Activated T-cell treated with anti-CD3 and anti-CD28 coated beads for 24 hours (primary cell): ENCODE measurements around the gene SIDT2.

Source experiments
- DNase-seq: peaks from one replicate; pipeline ENCODE4 v3.0.0-alpha.2; 2020; ENCODE audit warnings: low read depth

The SIDT2 gene

GRCh38 chr11:117222991-117223740 is 44.6 kb downstream of the SIDT2 start:
- DNase-seq, result no peak

DNA sequence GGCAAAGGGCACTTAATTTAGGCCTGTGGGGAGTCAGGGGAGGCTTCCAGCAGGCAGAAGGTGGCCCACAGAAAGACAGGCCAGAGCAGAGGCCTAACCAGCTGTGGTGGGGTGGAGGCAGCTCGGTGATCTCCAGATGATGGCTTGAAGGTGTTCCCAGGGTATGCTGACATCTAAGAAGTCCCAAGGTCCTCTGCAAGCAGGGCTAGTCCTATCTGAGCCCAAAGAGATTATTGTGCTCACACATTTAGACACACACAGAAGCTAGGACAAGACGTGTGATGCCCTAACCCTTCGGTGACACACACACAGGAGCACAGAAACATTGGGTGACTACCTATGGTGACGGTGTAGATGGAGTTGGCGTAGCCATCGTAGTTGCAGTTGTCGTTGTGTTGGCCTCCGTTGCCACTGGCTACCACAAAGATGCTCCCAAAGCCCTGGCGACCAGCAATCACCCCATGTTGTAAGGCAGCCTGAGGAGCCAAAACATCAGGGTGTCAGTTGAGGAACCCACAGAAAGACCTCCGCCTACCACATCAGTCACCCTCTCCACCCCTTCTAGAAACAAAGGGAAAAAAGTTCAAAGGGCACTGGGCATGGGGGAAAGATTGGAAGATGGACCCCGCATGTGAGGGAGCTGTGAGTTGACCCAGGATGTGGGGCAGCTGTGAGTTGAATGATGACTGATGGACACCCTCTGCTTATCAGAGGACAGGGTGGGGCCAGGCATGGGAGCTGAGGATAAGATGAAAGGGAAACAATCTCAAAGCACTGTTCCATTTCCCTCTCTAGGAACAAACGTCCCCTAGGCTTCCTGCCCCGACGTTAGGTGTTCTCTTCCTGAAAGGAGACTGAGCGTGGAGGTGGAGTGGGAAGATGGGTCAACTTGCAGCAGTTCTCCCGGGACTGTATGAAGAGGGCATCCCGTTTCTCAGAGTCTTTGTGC is 45.5 kb downstream of the SIDT2 start:
- DNase-seq, result no peak

DNA sequence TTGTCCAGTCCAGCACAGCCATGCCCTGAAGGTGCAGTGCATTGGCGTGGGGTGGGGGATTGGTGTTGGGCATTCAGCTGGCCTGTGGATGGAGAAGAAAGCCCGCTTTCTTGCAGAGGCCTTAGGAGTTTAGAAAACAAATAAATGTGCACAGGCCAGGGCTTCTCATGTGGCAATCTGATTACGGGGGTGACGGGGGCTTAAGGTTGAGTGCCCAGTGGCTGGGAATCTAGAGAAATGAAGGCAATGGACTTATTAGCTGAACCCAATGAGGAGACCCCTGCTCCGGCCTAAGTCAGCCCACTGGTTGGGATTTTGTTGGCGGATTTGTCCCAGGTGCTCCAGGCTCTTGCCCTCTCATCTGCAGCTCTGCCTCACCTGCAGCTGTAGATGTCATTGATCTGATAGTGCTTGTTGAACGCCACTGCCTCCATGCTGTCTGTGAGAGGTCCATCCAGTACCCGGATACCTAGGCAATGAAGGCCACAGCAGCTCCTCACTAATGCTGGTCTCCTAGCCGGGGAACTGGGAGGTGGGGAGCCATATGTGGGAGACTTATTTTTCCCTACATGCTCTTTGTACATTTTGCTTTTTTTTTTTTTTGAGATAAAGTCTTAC is 47.1 kb downstream of the SIDT2 start:
- DNase-seq, result no peak

- no peak for DNase-seq
These were observed 48.1 kb downstream of the SIDT2 start for GRCh38 chr11:117226388-117227385.

GRCh38 chr11:117228091-117228490 is 49.5 kb downstream of the SIDT2 start:
- no peak for DNase-seq

DNA sequence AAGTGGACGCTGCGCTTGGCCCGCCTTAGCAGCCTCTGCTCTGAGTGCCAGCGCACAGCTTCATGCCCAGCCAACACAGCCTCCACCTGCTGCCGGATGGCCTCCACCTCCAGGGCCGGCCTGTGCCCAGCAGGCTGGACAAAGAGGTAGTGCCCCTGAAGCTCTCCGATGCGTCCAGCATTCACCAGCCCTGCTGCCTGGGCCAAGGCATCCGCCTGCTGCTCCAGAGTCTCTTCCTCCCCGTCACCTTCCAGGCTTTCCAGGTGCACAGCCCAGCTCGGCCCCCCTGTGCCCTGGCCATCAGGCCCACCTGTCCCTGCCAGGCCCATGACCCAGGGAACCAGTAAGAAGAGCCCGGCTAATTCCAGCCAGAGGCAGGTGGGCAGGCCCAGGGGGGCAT is 50.9 kb downstream of the SIDT2 start:
- no peak for DNase-seq

- DNase-seq, result no peak
These were observed 51.4 kb downstream of the SIDT2 start for GRCh38 chr11:117229931-117230285.

DNA sequence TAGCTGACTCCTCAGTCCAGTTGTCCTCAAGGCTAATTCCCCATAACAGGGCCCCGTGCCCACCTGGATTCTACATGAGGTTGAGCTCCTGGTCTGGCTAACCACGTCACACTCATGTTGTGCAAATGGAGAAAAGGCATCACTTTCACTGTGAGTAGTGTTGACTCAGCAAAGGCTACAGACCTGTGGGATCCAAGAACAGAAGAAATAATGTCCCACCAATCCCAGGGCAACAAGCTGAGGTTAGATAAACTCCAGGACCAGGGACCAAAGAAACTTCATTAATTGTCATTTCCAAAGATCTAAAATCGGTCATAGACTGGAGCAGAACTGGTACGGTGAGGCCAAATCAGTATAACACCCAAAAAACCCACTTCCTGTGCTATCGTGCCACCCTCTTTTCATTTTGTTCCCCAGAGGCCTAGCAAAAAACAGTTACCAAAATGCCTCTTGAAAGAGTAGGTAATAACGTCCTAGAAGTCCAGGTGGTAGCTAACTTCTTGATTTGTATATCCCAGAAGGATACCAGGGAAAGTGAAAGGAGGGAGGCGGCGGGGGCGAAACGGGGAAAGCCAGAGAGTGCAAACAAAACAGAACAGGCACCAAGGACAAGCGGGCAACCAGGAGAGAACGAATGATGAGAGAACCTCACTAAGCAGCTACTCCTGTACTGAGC is 51.9 kb downstream of the SIDT2 start:
- peak; percentile 56 for DNase-seq

- DNase-seq, result no peak
These were observed 52.7 kb downstream of the SIDT2 start for GRCh38 chr11:117230999-117231841.

- DNase-seq, result no peak
These were observed 53.2 kb downstream of the SIDT2 start, which contains the start of gene PCSK7 for GRCh38 chr11:117231842-117232091. TSS of gene PCSK7 (minus strand) at chr11:117232073. CDS start at chr11:117229844, 2,229 bp downstream.

DNA sequence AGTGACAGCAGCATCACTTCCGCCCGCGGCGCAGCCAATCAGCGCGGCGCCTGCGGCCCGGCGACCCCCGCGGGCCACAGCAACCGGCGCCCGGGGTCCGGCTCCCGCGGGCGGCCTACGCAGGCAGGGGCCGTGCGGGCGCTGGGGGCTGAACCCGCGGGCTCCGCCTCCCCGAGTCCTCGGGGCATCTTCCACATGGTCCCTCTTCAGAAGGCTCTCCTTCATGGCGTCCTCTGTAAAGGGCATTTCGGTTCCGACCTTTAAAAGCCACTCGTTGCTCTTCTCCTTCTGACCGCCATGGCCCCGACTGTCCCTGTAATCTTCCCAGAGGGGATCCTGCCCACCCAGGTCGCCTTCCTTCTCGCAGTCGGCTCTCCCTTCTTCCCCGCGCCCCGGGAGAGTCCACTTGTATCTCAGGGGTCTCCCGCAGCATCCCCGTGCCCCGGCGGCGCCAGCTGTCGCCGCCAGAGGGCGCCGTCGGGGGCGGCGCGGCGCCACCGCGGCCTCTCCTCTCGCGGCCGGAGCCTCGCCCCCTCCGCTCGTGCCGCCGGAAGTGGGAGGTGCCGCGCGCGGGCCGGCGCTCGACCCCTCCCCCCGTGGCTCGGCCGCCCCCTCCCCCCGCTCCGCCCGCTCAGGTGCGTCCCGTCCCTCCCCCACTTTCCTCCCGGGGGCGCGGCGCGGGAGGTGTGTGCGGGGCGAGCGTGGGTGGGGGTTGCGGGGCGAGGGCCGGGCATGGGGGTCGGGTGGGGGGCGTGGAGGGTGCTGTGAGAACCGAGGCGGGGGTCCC is 53.7 kb downstream of the SIDT2 start, which contains the start of gene RNF214:
RNF214 (plus strand) TSS at position 580 of the 787 bp plus-strand sequence. CDS start 1,602 bp downstream, outside the sequence.
- DNase-seq, result peak; percentile 70

DNA sequence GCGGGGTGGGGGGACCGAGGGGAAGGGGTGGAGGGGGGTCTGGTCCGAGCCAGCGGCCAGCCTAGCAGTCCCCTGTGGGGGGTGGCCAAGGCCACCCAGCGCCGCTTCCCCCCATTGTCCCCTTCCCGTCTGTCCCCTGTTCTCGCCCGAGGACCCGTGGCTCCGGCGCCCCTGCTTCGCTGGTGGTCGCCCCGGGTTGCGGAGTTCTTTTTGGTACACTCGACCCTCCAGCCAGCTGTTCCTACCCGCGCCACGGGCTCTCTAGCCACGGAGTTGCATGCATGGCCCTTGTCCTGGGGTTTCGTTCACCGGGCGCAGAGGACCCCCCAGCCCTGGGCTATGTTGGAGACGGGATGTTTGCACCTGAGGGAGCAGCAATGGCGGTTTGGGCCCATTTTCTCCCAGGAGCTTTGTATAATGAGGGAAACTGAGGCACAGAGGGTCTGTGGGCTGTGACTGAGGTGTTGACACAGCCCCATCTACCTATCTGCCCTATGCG is 54.4 kb downstream of the SIDT2 start:
- DNase-seq, result no peak

- DNase-seq, result no peak
These were observed 59.7 kb downstream of the SIDT2 start for GRCh38 chr11:117238221-117238620.

DNA sequence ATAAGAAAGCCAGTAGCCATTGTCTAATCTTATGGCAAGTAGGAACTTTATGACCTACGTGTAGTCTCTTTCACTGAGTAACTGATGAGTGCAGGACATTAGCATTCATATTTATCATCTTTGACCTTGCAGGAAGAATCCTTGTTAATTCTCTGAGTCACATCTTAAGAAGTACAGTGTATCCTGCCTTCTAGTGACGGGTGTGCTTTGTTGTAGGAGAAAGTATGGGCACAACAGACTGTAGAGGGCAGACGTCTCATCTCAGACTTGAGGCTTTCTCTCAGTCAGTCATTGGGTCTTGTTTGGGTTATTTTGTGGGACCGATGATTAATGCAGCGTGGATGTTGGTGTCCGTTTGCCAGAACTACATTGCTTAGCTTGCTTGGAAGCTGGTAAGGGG is 60.8 kb downstream of the SIDT2 start:
- no peak for DNase-seq
